HL-60 (cell line): ENCODE results near the gene FOXO1.

Source experiments
- DNase-seq, 2 experiments: peaks; one replicate each; pipeline ENCODE4 v3.0.0-alpha.2; 2010 to 2020; ENCODE audit warnings: low read depth in 1 of 2, low spot score in 1 of 2
- H3K27ac ChIP-seq: fragments of 250-450 bp; sonication (Bioruptor Pico); replicated peaks from 2 replicates; pipeline ENCODE4 v1.5.1; 2020; ENCODE audit warnings: mild to moderate bottlenecking, moderate library complexity
- H3K27me3 ChIP-seq: fragments of 250-450 bp; sonication (Bioruptor Pico); 2 replicates; pipeline ENCODE4 v1.5.1; 2021; ENCODE audit warnings: mild to moderate bottlenecking, moderate library complexity; ENCODE audit not compliant: insufficient read depth, poor library complexity, severe bottlenecking
- H3K4me3 ChIP-seq: replicated peaks from 2 replicates; pipeline ENCODE4 v1.5.1; 2011; ENCODE audit warnings: mild to moderate bottlenecking, control low read depth, low read length; ENCODE audit not compliant: insufficient read depth
- CTCF ChIP-seq: IDR thresholded peaks from one replicate; pipeline ENCODE4 v1.5.1; 2011; ENCODE audit warnings: low read length, control low read depth, inconsistent platforms; ENCODE audit not compliant: insufficient read depth
- GABPA ChIP-seq: IDR thresholded peaks from 2 replicates; pipeline ENCODE4 v1.6.1; 2012; ENCODE audit warnings: low read depth
- POLR2AphosphoS5 ChIP-seq: IDR thresholded peaks from 2 replicates; pipeline ENCODE4 v1.6.1; 2012; ENCODE audit warnings: low read depth
- REST ChIP-seq: IDR thresholded peaks from 2 replicates; pipeline ENCODE4 v1.6.1; 2012; ENCODE audit warnings: low read depth; ENCODE audit not compliant: insufficient replicate concordance
- SPI1 ChIP-seq: IDR thresholded peaks from 2 replicates; pipeline ENCODE4 v1.6.1; 2012; ENCODE audit warnings: low read depth, mild to moderate bottlenecking, borderline replicate concordance

The FOXO1 gene

GRCh38 chr13:40566811-40567210 is 99.6 kb downstream of the FOXO1 start:
- TF ChIP-seq CTCF = no peak
- Histone ChIP-seq H3K27ac (no peak overlapping the region), H3K27me3 (peaks cover 21% of the 10 kb centered on the region), H3K4me3 (no peak overlapping the region)
- no peak for DNase-seq

- no peak overlapping the region for H3K27ac ChIP-seq
- TF ChIP-seq CTCF (no peak), SPI1 (no peak), REST (no peak), GABPA (no peak), POLR2AphosphoS5 (no peak)
- no peak for DNase-seq
- peaks cover 20% of the 10 kb centered on the region for H3K27me3 ChIP-seq
- H3K4me3 ChIP-seq = no peak overlapping the region
These were observed 100.9 kb downstream of the FOXO1 start for GRCh38 chr13:40565282-40566148.

GRCh38 chr13:40564342-40565001 is 102.0 kb downstream of the FOXO1 start:
- peak in 1 of 2 experiments; percentile 3 for DNase-seq
- no peak overlapping the region for H3K27ac ChIP-seq
- H3K4me3 ChIP-seq = no peak overlapping the region
- H3K27me3 ChIP-seq = peaks cover 20% of the 10 kb centered on the region
- TF ChIP-seq REST (no peak), GABPA (no peak), SPI1 (no peak), CTCF (no peak)
